HG03575 (cell line): ENCODE measurements around the gene TMEM200A.
"Not testable (repeated sequence)": the region's sequence is repeated elsewhere in the genome, so short reads cannot be mapped to it uniquely, and the experiment has no call there.

Experiments
- ATAC-seq: cut with Tn5 transposase; IDR thresholded peaks from one replicate; pipeline ENCODE4 v1.9.1; 2021; ENCODE audit not compliant: unreplicated experiment, insufficient number of reproducible peaks, low FRiP score; ENCODE audit errors: extremely low read depth

The TMEM200A gene

GRCh38 chr6:130365166-130366106, at the start of gene TMEM200A:
TMEM200A (plus strand) TSS chr6:130366017; CDS start chr6:130440423, 74,406 bp downstream.
- ATAC-seq: no peak

- ATAC-seq: no peak
Observed at GRCh38 chr6:130320908-130321307, 44.9 kb upstream of the TMEM200A start.

GRCh38 chr6:130322673-130323268, 43.0 kb upstream of the TMEM200A start:
- no peak for ATAC-seq

GRCh38 chr6:130324657-130325056, 41.2 kb upstream of the TMEM200A start:
- ATAC-seq: no peak

GRCh38 chr6:130326496-130326895, 39.3 kb upstream of the TMEM200A start:
- ATAC-seq: no peak

GRCh38 chr6:130337534-130337933, 28.3 kb upstream of the TMEM200A start:
- ATAC-seq: no peak

GRCh38 chr6:130346324-130346723, 19.5 kb upstream of the TMEM200A start:
- not testable (repeated sequence) for ATAC-seq

GRCh38 chr6:130354322-130354721, 11.5 kb upstream of the TMEM200A start:
- ATAC-seq: no peak

- ATAC-seq: no peak
Observed at GRCh38 chr6:130355572-130355971, 10.2 kb upstream of the TMEM200A start.

- ATAC-seq: no peak
Observed at GRCh38 chr6:130357436-130357835, 8.4 kb upstream of the TMEM200A start.

GRCh38 chr6:130359736-130360135, 6.1 kb upstream of the TMEM200A start:
- no peak for ATAC-seq

GRCh38 chr6:130362128-130362527, 3.7 kb upstream of the TMEM200A start:
- ATAC-seq: no peak

- no peak for ATAC-seq
Observed at GRCh38 chr6:130364224-130364780, 1.5 kb upstream of the TMEM200A start.

GRCh38 chr6:130366107-130367005, 539 bp downstream of the TMEM200A start:
- ATAC-seq: no peak

GRCh38 chr6:130367767-130368166, 1.9 kb downstream of the TMEM200A start:
- ATAC-seq: no peak

- no peak for ATAC-seq
Observed at GRCh38 chr6:130368576-130368975, 2.8 kb downstream of the TMEM200A start.

GRCh38 chr6:130369831-130370230, 4.0 kb downstream of the TMEM200A start:
- ATAC-seq: no peak

- no peak for ATAC-seq
Observed at GRCh38 chr6:130371921-130372420, 6.2 kb downstream of the TMEM200A start.

- no peak for ATAC-seq
Observed at GRCh38 chr6:130372786-130373185, 7.0 kb downstream of the TMEM200A start.
